ENCODE results near the gene TRIM31. TPM values are rescaled to one million over a fixed set of nuclear protein-coding genes. Genes with fewer than 3 reads are reported as not detected.

TRIM31 gene
- total RNA-seq, 2 donors from 2014 or later: not detected

Other genes starting within 250 kb of the TRIM31 start
- gene HLA-A, start 170.6 kb downstream of the TRIM31 start, total RNA-seq: 1,000 to 10,000 TPM; 1,618 to 3,352 TPM
- 10 to 100 TPM; 41.5 to 58.1 TPM for gene POLR1H, start 51.8 kb downstream of the TRIM31 start, total RNA-seq
- gene PPP1R11, start 45.9 kb downstream of the TRIM31 start, total RNA-seq: 10 to 100 TPM; 50.3 to 82.0 TPM
- gene RNF39, start 37.3 kb downstream of the TRIM31 start, total RNA-seq: not detected
- gene TRIM40, start 23.1 kb upstream of the TRIM31 start, total RNA-seq: not detected
- not detected for gene TRIM10, start 48.1 kb upstream of the TRIM31 start, total RNA-seq
- under 1 TPM in 1 of 2 donors, not detected in 1; 0.20 TPM for gene TRIM15, start 50.5 kb upstream of the TRIM31 start, total RNA-seq
- 10 to 100 TPM; 87.5 to 92.0 TPM for gene TRIM26, start 100.3 kb upstream of the TRIM31 start, total RNA-seq
- gene TRIM39, start 213.8 kb upstream of the TRIM31 start, total RNA-seq: 10 to 100 TPM; 16.6 to 21.4 TPM
- gene RPP21, start 232.1 kb upstream of the TRIM31 start, total RNA-seq: 10 to 100 TPM; 23.2 to 37.8 TPM